DOHH2 (cell line): Measurements from ENCODE around the gene IGFBP1.

ENCODE experiments used
- H3F3A ChIP-seq: fragments of 200-600 bp; sonication (generic), shearing (Covaris generic); 2 replicates; pipeline ENCODE4 v1.6.0; 2016; ENCODE audit warnings: antibody characterized with exemption, mild to moderate bottlenecking; ENCODE audit not compliant: control insufficient read depth, insufficient read depth
- H3K27ac ChIP-seq: fragments of 200-600 bp; sonication (generic); 2 replicates; pipeline ENCODE4 v1.5.1; 2014; ENCODE audit warnings: low read depth, mild to moderate bottlenecking, low read length, moderate library complexity
- H3K27me3 ChIP-seq: fragments of 200-600 bp; sonication (generic); 2 replicates; pipeline ENCODE4 v1.6.1; 2014; ENCODE audit warnings: mild to moderate bottlenecking, low read length, mixed read lengths; ENCODE audit not compliant: control insufficient read depth
- H3K36me3 ChIP-seq: fragments of 200-600 bp; sonication (generic); 2 replicates; pipeline ENCODE4 v1.6.1; 2014; ENCODE audit warnings: mild to moderate bottlenecking, low read length, moderate library complexity, mixed read lengths; ENCODE audit not compliant: control insufficient read depth
- H3K4me1 ChIP-seq: fragments of 200-600 bp; sonication (generic); 2 replicates; pipeline ENCODE4 v1.6.1; 2014; ENCODE audit warnings: mild to moderate bottlenecking, low read length, mixed read lengths; ENCODE audit not compliant: control insufficient read depth
- H3K4me2 ChIP-seq: fragments of 200-600 bp; sonication (generic); 2 replicates; pipeline ENCODE4 v1.6.0; 2014; ENCODE audit warnings: mild to moderate bottlenecking, low read length, moderate library complexity
- H3K4me3 ChIP-seq: fragments of 200-600 bp; sonication (generic); 2 replicates; pipeline ENCODE4 v1.5.1; 2014; ENCODE audit warnings: mild to moderate bottlenecking, low read length, mixed read lengths
- H3K79me2 ChIP-seq: fragments of 200-600 bp; sonication (generic); 2 replicates; pipeline ENCODE4 v1.6.1; 2014; ENCODE audit warnings: mild to moderate bottlenecking, low read length, mixed read lengths; ENCODE audit not compliant: control insufficient read depth
- H3K9me2 ChIP-seq: fragments of 200-600 bp; sonication (generic); replicated peaks from 2 replicates; pipeline ENCODE4 v1.6.1; 2014; ENCODE audit warnings: mild to moderate bottlenecking, low read length, mixed read lengths; ENCODE audit not compliant: control insufficient read depth
- H3K9me3 ChIP-seq: fragments of 200-600 bp; sonication (generic); 2 replicates; pipeline ENCODE4 v1.6.1; 2014; ENCODE audit warnings: antibody characterized with exemption, low read length, mixed read lengths; ENCODE audit not compliant: control insufficient read depth, insufficient read depth
- H4K20me1 ChIP-seq: fragments of 200-600 bp; sonication (generic); 2 replicates; pipeline ENCODE4 v1.6.0; 2014; ENCODE audit warnings: low read depth, mild to moderate bottlenecking, antibody characterized with exemption, low read length, moderate library complexity; ENCODE audit not compliant: control insufficient read depth, insufficient read depth
- CTCF ChIP-seq: fragments of 200-600 bp; sonication (generic); IDR thresholded peaks from one replicate; pipeline ENCODE4 v1.5.1; 2014; ENCODE audit warnings: antibody characterized with exemption, mild to moderate bottlenecking, low read depth, low read length; ENCODE audit not compliant: poor library complexity, severe bottlenecking
- EZH2phosphoT487 ChIP-seq: fragments of 200-600 bp; sonication (generic); IDR thresholded peaks from 2 replicates; pipeline ENCODE4 v1.6.1; 2017; ENCODE audit warnings: borderline replicate concordance, mild to moderate bottlenecking, antibody characterized with exemption, low read length, moderate library complexity, mixed read lengths

Gene IGFBP1

GRCh38 chr7:45881280-45881758, 7.0 kb upstream of the IGFBP1 start:
- H3K36me3 ChIP-seq, result no peaks in the 10 kb centered on the region
- H3K4me3 ChIP-seq, result no peak overlapping the region
- H3K27ac ChIP-seq, result no peak overlapping the region
- no peaks in the 10 kb centered on the region for H3K9me2 ChIP-seq
- H3K79me2 ChIP-seq, result no peaks in the 10 kb centered on the region
- no peaks in the 10 kb centered on the region for H3F3A ChIP-seq
- no peaks in the 10 kb centered on the region for H3K4me1 ChIP-seq
- no peaks in the 10 kb centered on the region for H3K27me3 ChIP-seq
- H3K4me2 ChIP-seq, result no peak overlapping the region
- no peaks in the 10 kb centered on the region for H3K9me3 ChIP-seq
- no peaks in the 10 kb centered on the region for H4K20me1 ChIP-seq
- TF ChIP-seq CTCF, result no peak
- no peak for TF ChIP-seq EZH2phosphoT487

GRCh38 chr7:45881759-45882464, 6.4 kb upstream of the IGFBP1 start:
- Histone ChIP-seq H3K27ac (no peak overlapping the region), H3K36me3 (no peaks in the 10 kb centered on the region), H3K27me3 (0 out of 2 replicates have a peak, but pooled peaks cover 1% of the 10 kb centered on the region), H3K9me2 (no peaks in the 10 kb centered on the region), H3F3A (no peaks in the 10 kb centered on the region), H3K4me2 (no peak overlapping the region), H3K4me1 (no peaks in the 10 kb centered on the region), H3K9me3 (no peaks in the 10 kb centered on the region), H3K79me2 (no peaks in the 10 kb centered on the region), H4K20me1 (no peaks in the 10 kb centered on the region), H3K4me3 (no peak overlapping the region)
- no peak for TF ChIP-seq CTCF
- TF ChIP-seq EZH2phosphoT487, result no peak

- H3K27ac ChIP-seq, result no peak overlapping the region
- H3K79me2 ChIP-seq, result no peaks in the 10 kb centered on the region
- no peaks in the 10 kb centered on the region for H3K9me3 ChIP-seq
- H3K4me2 ChIP-seq, result no peak overlapping the region
- 0 out of 2 replicates have a peak, but pooled peaks cover 4% of the 10 kb centered on the region for H3K27me3 ChIP-seq
- H3K9me2 ChIP-seq, result no peaks in the 10 kb centered on the region
- H3K4me3 ChIP-seq, result no peak overlapping the region
- H3F3A ChIP-seq, result no peaks in the 10 kb centered on the region
- no peaks in the 10 kb centered on the region for H4K20me1 ChIP-seq
- TF ChIP-seq EZH2phosphoT487 (no peak), CTCF (no peak)
- no peaks in the 10 kb centered on the region for H3K4me1 ChIP-seq
- no peaks in the 10 kb centered on the region for H3K36me3 ChIP-seq
Measured at GRCh38 chr7:45882465-45882810, 5.8 kb upstream of the IGFBP1 start.
